HG02973 (cell line): ENCODE data around the gene SFPQ.
"Not testable (repeated sequence)": the region's sequence is repeated elsewhere in the genome, so short reads cannot be mapped to it uniquely, and the experiment has no call there.

ENCODE experiments used
- ATAC-seq: cut with Tn5 transposase; IDR thresholded peaks from one replicate; pipeline ENCODE4 v1.9.1; 2021; ENCODE audit warnings: moderate library complexity; ENCODE audit not compliant: unreplicated experiment

Gene SFPQ

DNA sequence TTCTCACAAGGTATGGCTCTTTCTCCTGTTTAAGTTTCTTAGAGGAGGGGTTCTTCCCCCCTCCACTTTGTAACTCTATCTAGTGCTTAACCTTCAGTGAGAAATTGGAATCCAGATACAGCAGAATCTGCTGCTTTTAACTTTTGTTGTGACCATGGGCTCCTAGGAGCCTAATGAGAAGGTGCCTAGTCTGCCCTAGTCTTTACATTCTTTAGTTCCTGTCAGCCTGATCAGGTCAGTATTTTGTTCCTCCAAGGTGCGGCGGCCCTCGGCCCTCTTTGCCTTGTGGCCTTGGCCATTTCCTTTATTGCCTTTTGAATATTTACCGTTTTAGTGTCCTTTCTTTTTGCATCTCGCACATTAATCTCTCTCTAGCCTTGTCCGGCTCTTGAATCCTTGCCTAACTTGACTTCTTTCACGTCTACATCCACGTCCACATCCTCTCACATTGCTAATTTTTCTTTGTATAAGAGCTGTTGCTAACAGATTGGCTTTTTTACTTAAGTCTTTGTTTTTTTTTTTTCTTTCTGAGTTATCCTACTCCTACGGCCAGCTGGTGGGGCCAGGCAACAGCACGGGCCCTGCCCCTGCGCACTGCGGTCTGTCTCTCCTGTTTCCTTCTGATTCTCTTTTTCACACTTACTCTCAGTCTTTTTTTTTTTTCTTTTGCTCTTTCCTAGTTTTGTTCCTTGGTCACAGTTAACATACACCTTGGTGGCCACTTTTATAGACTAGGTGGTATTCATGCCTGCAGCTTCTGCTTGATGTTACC, 49.0 kb downstream of the SFPQ start:
- ATAC-seq: no peak

DNA sequence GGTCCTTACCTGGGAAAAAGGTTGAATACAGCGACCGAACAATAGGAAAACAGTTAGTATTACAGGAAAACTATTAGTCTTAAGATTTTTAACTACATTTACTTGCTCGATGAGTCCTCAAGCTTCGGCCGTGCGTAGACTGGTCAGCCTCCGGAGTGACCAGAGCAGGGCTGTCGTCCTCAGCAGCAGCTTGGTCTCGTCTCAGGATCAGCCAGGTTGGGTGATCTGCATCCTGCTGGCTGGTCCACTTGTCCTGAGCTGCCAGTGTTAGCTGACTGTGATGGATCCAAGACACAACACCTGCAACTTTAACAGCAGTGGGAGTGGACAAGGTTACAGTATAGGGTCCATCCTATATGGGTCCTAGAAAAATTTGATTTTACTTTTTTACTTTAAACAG, 50.2 kb downstream of the SFPQ start:
- not testable (repeated sequence) for ATAC-seq

DNA sequence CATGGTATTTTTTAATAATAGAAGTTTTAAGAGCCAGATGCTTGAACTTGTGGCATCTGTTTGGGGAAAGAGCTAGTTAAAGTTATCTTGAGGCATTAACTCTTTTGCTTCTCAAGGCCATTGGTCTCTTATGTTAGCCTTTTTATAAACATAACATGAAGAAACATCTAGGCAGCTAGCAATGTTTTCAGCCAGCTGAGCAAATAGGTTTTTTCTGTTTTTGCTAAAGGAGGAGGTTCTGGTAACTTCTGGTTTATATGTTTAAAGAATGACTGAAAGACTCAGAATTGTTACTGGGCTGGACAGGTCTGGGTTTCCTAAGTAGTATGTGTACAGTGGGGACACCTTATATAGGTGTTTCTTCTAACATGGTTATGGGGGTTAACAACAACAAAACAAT, 50.7 kb downstream of the SFPQ start:
- not testable (repeated sequence) for ATAC-seq

DNA sequence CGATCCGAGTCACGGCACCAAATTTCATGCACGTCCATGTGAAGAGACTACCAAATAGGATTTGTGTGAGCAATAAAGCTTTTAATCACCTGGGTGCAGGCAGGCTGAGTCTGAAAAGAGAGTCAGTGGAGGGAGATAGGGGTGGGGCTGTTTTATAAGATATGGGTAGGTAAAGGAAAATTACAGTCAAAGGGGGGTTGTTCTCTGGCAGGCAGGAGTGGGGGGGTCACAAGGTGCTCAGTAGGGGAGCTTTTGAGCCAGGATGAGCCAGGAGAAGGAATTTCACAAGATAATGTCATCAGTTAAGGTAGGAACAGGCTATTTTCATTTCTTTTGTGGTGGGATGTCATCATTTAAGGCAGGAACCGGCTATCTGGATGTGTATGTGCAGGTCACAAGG, 55.4 kb downstream of the SFPQ start:
- not testable (repeated sequence) for ATAC-seq

DNA sequence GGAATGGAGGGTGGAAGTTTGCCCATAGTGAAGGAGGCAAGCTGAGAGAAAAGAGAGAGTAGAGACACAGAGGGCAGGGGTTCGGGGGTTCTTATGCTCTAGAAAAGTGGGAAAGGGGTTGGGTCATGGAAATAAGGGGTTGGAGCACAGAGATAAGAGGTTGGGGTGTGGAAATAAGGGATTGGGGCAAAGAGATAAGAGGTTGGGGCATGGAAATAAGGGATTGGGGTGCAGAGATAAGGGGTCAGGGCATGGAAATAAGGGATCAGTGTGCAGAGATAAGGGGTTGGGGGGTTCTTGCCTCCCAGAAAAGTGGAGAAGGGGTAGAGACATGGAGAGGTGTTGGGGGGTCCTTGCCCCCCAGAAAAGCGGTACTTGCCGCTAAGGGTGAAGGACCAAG, 56.2 kb downstream of the SFPQ start:
- ATAC-seq: no peak
